Adrenal gland (tissue), 5 donors: ENCODE results near the gene PLAU.

Experiments
- POLR2A ChIP-seq, 2 donors: fragments of 450-650 bp; IDR thresholded peaks; one replicate each; pipeline ENCODE4 v1.6.1; 2017; ENCODE audit warnings: antibody characterized with exemption in 2 of 2, mild to moderate bottlenecking in 2 of 2, moderate library complexity in 1 of 2
- TF ChIP-seq, protein P1 (sequence below), 6 experiments: fragments of 450-650 bp in 4 of 6; fragments of 200-600 bp in 2 of 6; sonication (generic) in 1 of 6; IDR thresholded peaks; 1 replicate in 5 of 6; 2 replicates in 1 of 6; pipeline versions ENCODE4 v1.5.1 to v1.8.0; 2016 to 2021; ENCODE audit warnings: antibody characterized with exemption in 6 of 6, mild to moderate bottlenecking in 2 of 6, moderate library complexity in 1 of 6
- donor health status: DM: no; HTN: no; CAD: no.

DNA sequence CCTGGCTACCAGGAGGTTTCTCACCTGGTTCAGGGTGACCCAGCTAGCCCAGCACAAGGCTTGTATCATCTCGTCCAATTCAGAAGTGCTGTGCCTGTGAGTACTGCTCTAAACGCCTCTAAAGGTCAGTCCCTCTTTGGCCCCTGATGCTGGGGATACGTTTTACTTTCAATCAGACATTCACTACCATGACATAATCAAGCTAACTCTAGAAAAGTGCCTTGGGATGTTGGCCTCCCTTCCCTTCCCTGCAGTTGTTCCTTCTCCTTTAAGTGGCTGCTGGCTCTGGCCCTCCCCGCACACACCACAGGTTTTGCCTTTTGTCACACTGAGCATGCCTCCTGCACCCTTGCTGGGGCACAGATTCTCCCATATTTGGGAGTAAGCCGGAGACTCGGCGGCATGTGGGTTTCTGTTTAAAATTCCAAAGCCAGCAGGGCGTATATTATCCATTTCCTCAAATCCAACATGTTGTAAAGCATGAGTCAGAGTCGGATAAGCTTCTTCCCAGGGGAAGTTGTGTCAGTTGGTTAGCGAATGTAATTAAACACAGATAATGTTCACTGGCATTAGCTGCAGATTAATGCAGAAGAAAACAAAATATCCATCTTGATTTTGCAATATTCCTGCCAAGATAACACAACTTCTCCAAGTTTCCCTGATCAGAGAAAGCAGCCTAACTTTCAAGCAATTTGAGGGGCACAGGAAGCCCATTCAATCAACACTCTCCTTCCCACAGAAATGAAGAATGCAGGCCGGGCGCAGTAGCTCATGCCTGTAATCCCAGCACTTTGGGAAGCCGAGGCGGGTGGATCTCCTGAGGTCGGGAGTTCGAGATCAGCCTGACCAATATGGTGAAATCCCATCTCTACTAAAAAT, 55.2 kb downstream of the PLAU start:
- TF ChIP-seq, protein P1, sequence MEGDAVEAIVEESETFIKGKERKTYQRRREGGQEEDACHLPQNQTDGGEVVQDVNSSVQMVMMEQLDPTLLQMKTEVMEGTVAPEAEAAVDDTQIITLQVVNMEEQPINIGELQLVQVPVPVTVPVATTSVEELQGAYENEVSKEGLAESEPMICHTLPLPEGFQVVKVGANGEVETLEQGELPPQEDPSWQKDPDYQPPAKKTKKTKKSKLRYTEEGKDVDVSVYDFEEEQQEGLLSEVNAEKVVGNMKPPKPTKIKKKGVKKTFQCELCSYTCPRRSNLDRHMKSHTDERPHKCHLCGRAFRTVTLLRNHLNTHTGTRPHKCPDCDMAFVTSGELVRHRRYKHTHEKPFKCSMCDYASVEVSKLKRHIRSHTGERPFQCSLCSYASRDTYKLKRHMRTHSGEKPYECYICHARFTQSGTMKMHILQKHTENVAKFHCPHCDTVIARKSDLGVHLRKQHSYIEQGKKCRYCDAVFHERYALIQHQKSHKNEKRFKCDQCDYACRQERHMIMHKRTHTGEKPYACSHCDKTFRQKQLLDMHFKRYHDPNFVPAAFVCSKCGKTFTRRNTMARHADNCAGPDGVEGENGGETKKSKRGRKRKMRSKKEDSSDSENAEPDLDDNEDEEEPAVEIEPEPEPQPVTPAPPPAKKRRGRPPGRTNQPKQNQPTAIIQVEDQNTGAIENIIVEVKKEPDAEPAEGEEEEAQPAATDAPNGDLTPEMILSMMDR (IDR thresholded peaks at IDR 0.05) = no peak
- TF ChIP-seq POLR2A (IDR thresholded peaks at IDR 0.05) = no peak
